Middle frontal gyrus (tissue), 1 donor: Measurements from ENCODE around the gene ZNF433.

Experiments
- DNase-seq: peaks from one replicate; pipeline ENCODE4 v3.0.0-alpha.2; 2015; ENCODE audit warnings: low spot score; ENCODE audit errors: extremely low spot score

Gene ZNF433

DNA sequence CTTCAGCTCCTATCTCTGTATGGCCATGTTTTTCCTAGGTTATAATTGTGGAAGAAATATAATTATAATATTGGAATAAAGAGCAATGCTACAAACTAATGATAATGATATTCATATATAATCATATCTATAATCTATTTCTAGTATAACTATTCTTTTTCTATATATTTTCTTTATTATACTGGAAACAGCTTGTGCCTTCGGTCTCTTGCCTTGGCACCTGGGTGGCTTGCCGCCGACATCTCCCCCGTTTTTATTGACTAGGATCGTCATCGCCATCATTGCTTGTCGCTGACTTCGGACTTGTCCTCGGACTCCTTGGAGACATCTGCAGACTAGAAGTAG lies 46.4 kb downstream of the ZNF433 start:
- no peak for DNase-seq

DNA sequence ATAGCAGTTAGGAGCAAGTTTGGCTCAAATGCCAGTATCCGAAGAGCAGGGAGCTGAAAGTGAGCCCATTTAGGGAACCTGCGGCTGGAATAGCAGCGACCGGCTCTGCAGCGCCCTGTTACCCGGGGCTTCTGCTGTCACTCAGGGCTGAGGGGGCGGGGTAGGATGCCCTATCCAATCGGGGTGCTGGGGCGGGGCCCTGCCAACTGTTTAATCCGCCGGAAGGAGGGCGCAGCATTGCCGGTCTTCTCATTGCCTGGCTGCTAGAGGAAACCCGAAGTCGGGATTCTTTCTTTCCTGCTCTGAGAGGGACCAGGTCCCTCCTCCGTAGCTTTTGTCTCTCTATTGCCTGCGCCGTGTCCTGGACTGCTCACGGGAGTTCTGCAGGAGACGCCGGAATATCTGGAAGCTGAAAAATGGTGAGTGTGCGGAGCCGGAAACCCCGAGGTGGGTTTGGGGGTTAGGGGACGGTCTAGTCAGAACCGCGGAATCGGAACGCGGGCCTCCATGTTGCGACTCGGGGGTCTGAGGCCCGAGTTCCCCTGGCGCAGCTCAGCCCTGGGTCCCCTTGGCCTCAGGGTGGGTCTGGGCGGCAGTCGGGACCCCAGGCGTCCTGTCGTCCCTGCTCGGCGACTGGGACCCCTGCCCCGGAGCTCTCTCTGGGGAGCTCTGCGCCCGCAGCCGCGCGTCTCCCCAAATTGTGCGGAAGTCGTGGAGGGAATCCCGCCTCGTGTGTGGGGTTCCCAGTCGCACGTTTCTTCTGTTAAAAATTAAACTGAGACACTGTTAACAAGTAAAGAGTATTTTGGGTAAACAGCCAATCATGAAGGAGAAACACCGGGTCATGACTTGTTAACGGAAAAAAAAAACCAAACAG lies 47.8 kb downstream of the ZNF433 start:
- peak; percentile 67 for DNase-seq

DNA sequence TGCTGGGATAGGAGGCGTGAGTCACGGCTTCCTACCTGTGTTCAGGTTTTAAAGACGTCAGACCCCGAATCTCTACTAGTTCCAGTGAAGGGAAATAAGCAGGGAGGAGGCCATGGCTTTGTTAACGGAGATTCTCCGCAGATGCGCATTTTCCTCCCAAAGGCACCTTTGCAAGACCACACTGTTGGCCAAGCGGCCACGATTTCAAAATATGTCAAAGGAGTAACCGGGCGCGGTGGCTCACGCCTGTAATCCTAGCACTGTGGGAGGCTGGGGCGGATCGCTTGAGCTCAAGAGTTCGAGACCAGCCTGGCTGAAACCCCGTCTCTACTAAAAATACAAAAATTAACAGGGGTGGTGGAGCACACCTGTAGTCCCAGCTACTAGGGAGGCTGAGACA lies 48.7 kb downstream of the ZNF433 start:
- no peak for DNase-seq

DNA sequence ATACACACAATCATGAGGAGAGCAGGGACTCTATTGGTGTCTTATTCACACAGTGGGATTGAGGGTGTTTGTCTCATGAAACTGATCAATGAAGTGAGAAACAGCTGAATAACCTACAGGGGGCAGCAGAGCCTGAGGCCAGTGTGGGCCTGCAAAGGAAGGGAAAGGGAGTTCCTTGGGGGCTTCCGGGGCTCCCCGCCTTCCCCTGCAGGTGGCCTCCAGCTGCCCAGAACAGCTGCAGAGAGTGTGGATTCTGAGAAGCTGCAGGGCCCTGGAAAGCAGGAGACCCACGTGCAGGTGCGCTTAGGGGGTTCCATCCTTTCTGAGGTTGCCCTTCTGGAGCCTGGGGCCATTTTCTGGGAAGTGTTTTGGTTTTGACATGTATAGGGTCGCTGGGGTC lies 50.5 kb downstream of the ZNF433 start:
- no peak for DNase-seq

DNA sequence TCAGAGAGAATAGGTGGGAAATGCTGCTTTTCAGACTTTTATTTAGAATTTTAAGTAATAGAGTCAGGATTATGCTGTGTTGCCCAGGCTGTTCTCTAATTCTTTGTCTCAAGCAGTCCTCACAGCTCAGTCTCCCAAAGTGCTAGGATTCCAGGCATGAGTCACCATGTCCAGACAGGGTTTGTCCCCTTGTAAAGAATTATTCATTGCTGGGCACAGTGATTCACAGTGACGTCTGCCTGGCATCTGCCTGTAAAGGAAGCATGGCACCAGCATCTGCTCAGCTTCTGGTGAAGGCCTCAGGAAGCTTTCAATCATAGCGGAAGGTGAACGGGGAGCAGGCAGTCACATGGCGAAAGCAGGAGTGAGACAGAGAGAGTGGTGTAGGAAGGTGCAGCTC lies 53.0 kb downstream of the ZNF433 start:
- no peak for DNase-seq

DNA sequence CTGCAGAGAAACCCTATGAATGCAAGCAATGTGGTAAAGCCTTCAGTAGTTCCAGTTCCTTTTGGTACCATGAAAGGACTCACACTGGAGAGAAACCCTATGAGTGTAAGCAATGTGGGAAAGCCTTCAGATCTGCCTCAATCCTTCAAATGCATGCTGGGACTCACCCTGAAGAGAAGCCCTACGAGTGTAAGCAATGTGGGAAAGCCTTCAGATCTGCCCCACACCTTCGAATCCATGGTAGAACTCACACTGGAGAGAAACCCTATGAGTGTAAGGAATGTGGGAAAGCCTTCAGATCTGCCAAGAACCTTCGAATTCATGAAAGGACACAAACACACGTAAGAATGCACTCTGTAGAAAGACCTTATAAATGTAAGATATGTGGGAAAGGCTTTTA lies 56.0 kb downstream of the ZNF433 start:
- no peak for DNase-seq

DNA sequence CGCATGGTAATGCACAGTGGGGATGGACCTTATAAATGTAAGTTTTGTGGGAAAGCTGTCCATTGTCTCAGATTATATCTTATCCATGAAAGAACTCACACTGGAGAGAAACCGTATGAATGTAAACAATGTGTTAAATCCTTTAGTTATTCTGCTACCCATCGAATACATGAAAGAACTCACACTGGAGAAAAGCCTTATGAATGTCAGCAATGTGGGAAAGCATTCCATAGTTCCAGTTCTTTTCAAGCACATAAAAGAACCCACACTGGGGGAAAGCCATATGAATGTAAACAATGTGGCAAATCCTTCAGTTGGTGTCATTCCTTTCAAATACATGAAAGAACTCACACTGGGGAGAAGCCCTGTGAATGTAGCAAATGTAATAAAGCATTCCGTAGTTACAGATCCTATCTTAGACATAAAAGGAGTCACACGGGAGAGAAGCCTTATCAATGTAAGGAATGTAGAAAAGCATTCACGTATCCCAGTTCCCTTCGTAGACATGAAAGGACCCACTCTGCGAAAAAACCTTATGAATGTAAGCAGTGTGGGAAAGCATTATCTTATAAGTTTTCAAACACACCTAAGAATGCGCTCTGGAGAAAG lies 56.9 kb downstream of the ZNF433 start:
- DNase-seq, result no peak

DNA sequence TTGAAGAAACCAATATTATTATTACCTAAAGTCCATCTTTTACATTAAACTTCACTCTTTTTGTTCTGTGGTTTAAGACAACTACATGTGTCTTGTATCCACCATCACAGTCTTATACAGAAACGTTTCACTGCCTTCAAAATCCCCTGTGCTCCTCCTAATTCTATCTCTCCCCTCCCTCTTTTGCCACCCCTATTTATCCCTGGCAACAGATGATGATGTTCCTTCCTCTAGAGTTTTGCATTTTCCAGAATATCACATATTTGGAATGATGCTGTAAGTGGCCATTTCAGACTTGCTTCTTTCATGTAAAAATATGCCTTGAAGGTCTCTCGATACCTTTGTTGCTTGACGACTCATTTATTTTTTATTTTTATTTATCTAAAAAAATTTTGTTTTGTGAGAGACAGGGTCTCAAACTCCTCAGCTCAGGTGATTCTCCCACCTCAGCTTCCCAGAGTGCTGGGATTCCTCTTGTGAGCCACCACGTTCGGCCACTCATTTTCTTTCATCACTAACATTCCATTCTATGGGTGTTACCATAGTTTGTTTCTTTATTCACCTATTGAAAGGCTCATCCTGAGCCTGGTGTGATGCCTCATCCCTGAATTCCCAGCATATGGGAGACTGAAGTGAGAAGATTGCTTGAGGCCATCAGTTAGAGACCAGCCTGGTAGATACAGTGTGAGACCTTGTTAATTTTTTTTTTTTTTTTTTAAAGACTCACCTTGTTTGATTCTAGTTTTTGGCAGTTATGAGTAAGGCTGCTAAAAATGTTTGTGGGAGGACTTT lies 62.3 kb downstream of the ZNF433 start:
- DNase-seq, result no peak

DNA sequence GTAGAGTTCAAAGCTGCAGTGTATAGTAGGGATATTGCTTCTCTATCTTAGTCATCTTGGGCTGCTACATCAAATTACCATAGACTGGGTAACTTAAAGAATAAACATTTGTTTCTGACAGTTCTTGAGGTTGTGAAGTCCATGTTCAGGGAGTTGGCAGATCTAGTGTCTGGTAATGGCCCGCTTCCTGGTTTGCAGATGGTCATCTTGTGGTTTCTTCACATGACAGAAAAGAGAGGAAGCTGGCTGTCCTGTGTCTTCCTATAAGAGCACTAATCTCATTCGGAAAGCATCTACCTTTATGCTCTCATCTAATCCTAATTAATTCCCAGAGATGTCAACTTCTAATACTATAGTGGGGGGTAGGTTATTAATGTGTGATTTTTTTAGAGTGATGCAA lies 64.4 kb downstream of the ZNF433 start:
- no peak for DNase-seq

DNA sequence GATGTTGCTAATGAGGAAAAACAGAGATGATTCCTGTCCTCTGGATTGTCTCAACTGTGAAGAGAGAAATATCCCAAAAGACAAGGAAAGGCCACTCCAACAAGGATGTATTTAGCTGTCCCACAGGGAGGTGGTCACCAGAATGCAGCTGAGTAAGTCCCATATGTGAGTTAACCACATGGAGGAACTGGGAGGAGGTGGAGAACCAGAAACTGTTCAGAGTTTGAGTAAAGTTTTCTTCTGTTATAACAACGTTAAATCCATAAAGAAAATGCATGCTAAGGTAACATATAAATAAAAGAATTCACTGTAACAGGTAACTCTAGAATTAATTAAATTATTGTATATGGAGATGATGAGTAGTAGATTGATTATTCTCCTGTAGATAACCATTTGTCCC lies 65.3 kb downstream of the ZNF433 start:
- no peak for DNase-seq

DNA sequence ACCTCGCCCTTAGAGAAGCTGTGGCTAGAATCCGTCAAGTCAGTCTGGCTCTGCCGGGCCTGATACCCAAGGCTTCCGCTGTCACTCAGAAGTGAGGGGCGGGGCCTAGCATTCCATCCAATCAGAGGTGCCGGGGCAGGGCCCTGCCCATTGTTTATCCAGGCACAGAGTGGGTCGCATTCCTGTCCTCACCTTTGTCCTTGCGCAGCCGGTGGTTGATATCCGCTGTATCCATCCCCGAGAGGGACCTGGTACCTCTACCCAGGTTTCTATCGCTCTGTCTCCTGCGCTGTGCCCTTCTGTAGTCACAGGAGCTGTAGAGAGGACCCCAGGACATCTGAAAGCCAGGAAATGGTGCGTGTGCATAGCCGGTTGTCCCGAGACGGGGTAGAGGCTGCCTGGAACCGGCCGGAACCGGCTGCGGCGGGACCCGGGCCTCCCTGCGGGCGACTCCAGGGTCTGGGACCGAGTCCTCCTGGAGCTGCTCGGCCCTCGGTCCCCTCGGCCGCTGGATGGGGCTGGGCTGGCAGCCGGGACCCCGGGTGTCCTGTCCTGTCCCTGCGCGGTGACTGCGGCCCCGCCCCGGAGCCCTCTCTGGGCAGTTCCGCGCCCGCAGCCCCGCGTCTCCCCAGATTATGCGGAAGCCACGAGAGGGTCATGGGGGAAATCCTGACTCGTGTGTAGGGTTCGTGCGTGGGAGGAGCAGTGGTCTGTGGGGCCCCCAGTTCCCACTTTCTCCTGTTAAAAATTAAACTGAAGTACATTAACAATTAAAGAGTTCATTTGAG lies 70.4 kb downstream of the ZNF433 start, which contains the start of gene ZNF763:
ZNF763 (plus strand) TSS at position 183 of the 788 bp plus-strand sequence; CDS start at position 352, 169 bp downstream.
- peak; percentile 77 for DNase-seq
